GM21423 (cell line): ENCODE measurements around the gene LENG1.

ENCODE experiments used
- ATAC-seq: cut with Tn5 transposase; IDR thresholded peaks from one replicate; pipeline ENCODE4 v1.9.1; 2021; ENCODE audit warnings: mild to moderate bottlenecking, moderate library complexity; ENCODE audit not compliant: unreplicated experiment

LENG1 gene

DNA sequence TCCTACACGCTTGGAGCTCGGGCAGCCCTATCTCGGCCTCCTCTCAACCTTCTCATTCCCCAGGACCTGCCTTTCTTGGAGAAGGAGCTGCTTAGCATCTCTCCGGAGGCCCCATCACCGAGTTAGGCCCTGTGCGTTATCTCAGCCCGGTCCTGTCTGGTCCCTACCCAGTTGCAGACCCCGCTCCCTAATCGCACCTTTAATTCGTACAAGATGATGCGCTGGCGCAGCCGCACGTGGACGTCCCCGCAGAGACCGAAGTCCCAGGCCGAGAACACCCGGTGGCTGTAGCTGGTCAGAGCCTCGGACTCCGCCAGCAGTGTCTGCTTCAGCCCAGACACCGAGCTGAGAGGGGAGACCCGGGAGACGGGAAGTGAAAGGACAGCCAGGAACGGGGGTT lies 5.7 kb upstream of the LENG1 start:
- ATAC-seq: no peak

DNA sequence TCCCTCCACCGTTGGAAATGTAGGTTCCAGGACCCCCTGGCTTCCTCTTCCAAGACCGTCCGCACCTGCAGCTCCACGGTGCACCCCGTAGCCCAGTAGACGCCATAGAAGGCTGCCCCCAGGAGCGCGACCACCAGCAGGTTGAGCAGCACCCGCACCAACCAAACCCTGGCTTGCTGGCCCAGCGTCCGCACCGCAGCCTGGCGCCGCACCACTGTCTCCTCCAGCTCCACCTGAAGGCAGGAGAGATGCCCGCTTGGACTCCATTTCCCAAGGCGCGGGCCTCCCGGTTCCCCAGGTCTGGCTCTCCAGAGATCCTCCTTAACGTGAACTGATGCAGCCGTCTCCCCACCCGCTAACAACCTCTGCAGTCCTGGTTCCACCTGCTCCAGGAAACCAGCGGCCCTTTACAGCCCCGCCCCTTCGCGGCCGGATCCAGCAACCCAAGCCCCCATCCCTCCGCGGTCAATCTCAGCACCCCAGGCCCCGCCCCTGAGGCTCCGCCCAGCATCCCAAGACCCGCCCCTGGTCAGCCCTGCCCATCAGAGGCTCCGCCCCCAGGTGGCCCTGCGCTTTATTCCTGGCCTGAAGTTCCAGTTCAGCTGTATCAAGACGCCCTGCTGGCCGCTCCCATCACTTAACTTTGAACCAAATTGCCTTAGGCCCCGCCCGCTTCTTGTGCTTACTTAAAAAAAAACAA lies 5.0 kb upstream of the LENG1 start:
- no peak for ATAC-seq

DNA sequence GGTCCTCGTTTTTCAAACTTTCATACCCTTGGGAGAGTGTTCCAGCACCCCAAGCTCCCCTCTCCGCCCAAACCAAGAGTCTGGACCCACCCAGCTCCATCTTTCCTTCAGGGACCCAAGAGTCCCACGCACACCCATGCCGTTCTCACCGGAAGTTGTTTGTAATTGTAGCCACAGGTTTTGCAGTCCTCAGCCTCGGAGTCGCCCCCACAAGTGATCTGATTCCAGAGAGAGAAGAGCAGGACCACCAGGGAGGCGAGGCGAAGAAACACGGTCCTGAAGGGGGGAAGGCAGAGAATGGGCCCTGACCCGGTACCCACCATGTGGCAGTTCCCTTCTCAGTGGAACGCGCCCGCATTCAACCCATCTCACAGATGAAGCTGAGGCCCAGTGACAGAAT lies 3.4 kb upstream of the LENG1 start:
- no peak for ATAC-seq

DNA sequence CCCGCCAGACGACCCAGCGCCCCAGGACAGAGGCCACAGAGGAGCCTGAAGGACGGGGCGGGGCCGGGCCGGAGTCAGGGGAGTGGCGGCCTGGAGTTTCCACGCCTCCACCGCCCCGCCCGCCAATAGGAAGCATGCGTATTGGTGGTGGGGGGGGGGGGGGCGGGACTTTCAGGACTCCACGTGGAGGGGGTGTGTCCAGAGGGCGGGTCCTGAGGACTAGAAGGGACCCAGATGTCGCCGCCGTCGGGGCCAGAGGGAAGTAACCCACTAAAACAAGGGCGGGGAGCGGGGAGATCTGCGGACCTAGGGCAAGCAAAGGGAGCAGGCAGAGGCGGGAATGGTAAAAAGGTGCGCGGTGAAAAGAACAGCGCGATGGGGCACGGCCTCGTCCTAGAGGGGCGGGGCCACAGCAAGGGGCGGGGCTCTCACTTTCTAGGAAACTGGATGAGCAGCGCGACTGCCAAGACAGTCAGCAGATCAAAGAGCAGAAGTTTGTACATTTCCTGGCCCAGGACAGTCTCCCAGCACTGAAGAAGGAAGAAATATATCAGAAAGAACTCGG lies 2.8 kb upstream of the LENG1 start:
- no peak for ATAC-seq

DNA sequence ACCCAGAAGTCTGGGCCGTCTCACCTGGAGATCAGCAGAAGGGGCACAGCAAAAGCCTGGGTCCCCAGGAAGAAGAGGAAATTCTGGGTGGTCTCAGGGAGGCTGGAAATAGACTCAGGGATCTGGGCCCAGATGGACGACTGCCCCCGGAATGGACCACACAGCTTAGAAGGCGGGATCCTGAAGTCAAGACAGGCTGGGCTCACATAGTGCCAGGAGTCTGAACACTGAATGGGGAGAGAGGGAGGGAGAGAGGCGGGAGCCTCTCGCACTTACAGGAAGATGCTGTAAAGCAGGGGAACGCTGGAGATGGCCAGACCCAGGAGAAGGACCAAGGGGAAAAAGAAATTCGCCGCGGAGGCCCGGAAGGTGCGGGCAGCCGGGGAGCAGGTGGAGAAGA lies 1.3 kb upstream of the LENG1 start:
- ATAC-seq: no peak

DNA sequence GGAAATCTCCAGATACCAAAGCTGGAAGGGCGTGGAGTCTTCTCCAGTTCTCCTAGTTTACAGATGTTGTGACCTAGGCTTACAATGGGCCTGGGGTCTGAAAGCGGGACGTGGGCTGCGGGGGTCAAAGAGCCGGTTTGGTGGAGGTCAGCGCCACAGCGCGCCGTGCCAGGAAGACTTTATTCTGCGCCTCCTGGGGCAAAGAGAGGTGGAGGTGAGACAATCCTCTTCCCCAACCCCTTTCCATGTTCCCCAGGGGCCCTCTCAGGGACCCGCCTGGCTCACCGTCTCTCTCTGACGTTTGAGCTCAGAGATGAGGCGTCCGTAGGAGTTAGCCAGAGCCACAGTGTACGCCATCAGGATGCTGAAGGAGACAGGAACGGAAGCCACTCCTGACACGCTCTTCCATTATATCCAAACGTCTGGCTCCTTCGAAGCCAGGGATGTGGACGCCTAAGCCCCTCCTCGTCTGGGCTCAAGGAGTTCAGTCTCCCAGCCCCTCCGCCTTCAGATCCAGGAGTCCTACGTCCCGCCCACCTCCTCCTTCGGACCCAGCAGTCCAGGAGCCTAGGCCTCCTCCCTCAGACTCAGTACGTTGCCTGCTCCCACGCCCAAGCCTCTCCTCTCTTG lies 776 bp upstream of the LENG1 start:
- no peak for ATAC-seq

DNA sequence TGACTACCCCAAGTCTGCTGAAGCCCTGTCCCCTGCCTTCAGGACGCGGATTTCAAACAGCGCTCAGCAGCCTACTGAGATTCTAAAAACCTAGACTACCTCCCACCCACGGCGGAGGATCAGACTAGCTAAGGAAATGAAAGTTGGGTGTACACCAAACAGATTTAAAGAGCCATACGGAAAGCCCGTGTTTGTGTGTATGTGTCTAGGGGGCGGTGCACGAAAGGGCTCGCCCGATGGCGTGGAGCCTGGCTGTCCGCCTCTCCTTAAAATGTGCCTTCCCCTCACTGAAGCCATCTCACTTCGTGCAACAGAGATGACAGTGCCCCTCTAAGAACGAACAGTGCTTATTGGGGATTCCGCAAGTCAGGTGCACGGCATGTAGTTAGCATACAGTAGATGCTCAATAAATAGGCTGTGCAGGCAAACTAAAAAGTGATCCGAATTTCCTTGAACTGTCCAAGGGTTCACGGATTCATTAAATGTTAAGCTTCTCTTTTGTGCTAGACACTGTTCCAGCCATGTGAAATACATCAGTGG lies 639 bp downstream of the LENG1 start:
- ATAC-seq: no peak

DNA sequence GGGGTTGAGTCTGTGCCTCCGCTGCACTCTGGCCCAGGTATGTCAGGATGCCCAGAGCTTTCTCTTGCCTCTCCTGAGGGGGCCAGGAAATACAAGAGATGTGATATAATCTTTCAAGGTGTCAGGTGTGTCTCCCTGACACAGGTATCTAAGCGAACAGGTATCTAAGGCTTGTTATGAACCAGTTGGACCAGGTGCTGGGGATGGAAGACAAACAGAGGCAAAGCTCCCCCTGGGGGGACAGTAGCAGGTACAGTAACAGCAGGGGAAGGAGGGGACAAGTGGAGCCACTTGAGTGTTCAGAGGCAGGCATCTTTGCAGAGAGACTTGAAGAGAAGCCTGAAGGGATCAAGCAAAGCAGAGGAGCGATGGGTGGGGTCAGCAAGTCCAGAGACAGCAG lies 2.6 kb downstream of the LENG1 start:
- ATAC-seq: no peak

DNA sequence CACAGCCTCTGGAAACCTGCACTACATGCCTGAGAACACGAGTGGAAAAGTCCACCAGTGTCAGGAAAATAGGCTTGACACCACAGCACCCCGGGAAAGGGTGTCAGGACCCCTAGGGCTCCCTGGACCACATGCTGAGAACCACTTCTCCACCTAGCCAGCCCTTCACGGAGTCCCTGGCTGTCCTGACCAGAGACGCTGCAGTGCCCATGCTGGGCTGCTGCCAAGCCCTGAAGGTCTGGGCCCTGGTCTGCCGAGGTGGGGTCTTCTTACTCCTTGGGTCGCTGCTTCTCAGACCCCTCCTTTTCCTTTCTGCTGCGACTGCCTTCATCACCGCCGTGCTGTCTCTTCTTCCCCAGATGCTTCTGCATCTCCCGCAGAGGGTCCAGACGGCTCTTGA lies 3.0 kb downstream of the LENG1 start:
- no peak for ATAC-seq

DNA sequence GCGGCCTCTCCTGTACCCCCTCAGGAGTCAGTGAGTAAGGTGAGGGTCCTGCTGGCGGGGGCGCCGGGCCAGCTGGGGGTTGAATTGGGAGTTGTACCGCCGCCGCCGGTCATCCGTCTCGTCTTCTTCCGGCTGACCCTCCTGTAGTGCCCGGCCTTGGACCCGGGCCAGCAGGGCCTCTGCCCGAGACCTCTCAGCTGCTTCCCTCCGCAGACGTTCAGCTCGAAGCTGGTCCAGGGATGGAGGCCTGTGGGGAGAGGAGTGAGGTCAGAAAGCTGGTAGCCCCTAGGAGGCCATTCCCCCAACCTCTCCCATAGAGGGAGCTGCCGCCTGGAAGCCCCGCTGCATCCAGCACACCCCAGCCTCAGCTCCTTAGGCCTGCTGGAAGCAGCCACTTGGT lies 3.8 kb downstream of the LENG1 start:
- no peak for ATAC-seq

DNA sequence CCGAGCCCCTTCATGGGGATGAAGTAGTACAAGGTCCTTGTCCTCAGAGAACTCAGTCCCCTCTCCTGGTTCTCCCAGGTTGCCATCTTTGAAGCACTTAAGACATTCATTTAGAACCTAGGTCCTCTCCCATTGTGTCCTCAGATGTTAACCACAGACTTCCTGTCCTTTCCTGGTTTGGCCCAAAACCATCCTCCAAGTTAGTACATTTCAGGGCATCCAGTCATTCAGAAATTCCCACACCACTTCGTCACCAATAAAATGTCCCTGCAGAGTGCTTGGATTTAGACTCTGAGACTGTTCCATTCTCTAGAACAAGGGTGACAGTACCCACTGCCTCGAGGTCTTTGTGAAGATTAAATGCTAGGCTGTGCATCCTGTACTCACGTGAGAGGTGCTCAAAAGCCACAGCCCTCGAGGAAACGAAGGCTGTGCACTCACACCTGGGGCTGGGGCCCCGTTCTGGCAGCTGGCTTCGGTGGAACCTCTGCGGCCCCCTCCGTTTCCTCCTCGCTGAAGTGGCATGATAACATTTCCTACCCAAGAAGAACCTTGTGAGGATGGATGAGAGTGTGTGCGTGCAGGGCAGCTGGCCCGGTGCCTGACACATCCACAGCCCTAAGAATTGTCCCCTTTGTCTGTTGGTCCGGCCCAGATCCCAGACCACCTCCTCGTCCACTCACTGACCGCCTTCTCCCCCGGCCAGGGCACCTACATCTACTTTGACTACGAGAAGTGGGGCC lies 4.7 kb downstream of the LENG1 start:
- no peak for ATAC-seq

DNA sequence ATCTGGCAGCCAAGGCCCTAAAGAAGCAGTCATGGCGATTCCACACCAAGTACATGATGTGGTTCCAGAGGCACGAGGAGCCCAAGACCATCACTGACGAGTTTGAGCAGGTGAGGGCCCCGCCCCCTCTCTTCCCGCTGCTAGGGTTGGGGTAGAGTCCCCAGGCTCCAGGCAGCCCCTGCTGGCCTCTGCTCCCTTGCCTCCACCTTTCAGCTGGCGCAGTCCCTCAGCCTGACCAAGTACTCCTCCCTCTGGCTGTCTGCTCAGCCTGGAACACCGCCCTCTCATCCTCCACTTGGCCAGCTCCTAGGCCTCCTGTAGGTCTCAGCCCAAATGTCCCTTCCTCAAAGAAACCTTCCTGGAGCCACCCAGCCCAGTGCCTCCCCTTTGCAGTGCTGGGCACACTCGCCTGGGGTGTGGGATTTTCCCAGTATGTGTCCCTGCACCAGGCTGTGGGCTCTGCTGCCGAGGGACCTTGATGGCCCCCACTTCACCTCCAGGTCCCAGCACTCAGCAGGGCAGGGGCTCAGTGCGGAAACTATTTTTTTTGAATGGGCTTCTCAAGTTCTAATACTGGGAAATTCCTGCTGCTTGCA lies 5.7 kb downstream of the LENG1 start:
- ATAC-seq: no peak

DNA sequence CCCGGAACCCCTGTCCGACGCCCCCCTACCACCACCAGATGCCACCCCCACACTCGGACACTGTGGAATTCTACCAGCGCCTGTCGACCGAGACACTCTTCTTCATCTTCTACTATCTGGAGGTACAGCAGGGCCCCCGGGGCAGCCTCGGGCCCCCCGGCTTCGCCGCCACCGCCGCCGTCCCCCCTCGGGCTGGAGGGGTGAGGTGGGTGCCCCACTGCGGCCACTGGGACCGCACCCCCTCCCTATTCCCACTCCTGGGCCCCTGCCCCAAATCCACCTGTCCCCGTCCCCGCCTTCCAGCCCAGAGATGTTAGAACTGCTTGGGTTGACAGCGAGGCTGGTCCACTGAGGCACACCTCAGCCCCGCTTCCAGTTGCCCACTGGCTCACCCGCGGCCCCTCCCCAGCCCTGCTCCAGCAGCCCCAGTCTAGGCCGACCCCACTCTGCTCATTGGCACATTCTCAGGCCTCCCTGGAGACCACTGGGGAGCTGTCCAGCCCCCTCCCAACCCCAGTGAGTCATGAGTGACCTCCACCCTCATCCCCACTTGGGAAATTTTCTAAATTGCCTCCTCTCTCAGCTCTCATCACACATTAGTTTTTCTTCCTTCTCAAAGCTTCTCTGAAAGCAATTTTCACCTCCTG lies 6.5 kb downstream of the LENG1 start:
- ATAC-seq: no peak

DNA sequence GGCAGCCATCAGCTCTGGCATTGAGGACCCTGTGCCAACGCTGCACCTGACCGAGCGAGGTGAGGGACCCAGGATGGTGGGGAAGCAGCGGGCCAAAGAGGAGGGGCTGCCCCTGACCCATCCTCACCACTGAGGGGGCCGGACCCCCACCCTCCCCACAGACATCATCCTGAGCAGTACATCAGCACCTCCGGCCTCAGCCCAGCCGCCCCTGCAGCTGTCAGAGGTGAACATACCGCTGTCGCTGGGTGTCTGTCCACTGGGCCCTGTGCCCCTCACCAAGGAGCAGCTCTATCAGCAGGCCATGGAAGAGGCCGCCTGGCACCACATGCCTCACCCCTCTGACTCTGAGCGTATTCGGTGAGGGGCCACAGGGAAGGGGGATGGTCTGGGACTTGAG lies 7.3 kb downstream of the LENG1 start:
- ATAC-seq: no peak

DNA sequence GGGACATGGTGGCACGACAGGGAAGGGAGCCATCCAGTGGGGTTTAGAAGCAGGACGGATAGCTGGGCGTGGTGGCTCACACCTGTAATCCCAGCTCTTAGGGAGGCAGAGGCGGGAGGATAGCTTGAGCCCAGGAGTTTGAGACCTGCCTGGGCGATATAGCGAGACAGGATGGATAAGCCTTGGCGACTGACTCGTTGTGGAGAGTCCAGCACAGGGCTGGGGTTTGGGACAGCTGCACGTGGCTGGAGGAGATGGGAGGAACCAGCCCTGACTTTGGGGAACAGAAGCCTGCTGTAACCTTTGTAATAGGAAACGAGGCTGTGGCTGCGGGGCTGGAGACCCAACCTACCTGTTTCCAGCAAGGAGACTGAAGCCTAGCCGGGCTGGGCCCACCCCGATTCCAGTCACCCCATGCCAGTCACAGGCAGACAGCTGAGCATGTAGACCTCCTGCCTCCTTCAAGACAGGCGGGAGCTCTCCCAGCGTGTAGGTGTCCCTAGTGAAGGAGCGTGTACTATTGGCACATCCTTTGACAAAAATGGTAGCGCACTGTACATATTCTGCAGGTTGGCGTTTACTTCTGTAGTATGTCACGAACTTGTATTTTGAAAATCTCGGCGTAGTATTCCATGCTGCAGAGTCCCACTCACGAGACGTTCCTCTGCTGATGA lies 8.0 kb downstream of the LENG1 start:
- ATAC-seq: no peak

DNA sequence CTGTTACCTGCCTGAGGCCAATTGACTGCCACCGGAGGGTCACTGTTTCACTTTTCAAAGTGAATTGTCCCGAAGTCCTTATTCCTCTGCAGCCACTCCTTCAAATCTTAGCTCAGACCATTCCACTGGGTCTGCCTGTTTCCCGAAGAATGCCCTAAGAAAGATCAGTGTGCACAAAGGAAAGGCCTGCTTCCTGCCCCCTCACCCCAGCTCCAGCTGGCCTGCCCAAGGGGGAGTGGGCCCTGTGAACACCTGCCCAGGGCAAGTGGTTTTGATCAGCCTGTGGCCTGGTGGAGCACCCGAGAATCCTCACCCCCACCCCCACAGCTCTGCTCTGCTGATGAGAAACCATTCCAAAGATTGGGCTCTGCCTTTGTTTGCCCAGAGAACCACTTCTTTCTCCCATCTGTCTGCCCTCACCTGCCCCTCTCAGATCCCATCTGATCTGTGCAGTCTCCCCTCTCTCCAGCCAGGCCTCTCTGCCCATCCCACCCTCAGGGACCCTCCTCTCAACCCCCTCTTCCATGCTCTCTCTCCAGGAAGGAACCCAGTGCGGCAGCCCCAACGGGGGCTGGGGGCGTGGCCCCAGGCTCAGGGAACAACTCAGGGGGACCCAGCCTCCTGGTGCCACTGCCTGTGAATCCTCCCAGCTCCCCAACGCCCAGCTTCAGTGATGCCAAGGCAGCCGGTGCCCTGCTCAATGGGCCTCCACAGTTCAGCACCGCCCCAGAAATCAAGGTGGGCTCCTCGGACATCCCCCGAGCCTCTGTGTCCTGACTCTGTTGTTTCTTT lies 10.3 kb downstream of the LENG1 start:
- no peak for ATAC-seq

DNA sequence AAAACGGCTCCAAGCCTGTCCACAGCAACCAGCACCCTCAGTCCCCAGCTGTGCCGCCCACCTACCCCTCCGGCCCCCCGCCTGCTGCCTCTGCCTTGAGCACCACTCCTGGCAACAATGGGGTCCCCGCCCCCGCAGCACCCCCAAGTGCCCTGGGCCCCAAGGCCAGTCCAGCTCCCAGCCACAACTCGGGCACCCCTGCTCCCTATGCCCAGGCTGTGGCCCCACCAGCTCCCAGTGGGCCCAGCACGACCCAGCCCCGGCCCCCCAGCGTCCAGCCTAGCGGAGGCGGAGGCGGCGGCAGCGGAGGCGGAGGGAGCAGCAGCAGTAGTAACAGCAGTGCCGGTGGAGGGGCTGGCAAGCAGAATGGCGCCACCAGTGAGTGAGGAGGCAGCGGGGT lies 11.4 kb downstream of the LENG1 start:
- ATAC-seq: no peak

DNA sequence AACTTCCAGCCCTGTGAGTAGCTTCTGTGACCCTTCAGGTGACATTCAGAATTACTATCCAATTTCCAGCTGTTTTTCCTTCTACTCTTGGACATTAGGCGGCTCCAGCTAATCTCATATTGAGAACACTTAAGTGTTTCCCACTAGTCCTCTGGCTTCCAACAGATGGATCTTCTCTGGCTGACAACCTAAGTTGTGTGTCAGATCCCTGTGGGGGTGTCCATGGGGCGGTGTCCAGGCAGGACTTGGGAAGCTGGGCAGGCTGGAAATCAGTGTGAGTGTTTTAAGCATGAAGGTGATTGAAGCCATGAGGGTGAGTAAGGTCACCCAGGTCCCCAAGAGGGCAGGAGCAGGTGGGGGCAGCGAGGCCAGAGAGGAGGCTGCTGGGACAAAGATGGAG lies 11.8 kb downstream of the LENG1 start:
- ATAC-seq: no peak

DNA sequence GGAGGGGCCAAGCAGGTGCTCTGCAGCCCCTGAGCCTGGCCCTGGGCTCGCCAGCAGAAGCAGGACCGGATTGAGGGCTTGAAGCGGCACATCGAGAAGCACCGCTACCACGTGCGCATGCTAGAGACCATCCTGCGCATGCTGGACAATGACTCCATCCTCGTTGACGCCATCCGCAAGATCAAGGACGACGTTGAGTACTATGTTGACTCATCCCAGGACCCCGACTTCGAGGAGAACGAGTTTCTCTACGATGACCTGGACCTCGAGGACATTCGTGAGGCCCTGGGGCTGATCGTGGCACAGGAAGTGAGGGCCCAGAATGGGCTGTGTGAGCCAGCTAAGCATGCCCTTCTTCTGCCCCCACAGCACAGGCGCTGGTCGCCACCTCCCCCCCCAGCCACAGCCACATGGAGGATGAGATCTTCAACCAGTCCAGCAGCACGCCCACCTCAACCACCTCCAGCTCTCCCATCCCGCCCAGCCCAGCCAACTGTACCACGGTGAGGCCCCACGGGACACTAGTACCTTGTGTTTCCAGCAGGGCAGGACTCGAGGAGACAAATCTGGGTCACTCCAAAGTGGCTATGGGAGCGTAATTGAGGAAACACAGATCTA lies 13.9 kb downstream of the LENG1 start:
- ATAC-seq: no peak
